ENCODE results near the gene GPR37L1.

Gene GPR37L1

DNA sequence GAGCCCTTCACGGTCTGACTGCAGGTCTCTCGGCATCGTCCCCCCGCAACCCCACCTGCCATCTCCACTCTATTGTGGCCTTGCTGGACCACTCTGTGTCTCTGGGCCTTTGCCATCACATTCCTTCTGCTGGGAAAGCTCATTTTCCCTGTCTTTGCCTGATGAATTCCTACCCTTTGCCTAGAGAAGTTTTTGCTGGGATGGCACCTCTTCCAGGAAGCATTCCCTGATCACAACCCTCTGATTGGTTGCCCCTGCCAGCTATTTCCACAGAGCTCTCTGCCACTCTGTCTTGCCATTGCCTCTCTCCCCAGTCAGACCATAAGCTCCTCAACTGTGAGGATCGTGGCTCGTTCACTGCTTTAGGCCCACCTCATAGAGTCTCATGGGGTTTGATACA, 28.9 kb upstream of the GPR37L1 start:
- TF ChIP-seq, protein P1, sequence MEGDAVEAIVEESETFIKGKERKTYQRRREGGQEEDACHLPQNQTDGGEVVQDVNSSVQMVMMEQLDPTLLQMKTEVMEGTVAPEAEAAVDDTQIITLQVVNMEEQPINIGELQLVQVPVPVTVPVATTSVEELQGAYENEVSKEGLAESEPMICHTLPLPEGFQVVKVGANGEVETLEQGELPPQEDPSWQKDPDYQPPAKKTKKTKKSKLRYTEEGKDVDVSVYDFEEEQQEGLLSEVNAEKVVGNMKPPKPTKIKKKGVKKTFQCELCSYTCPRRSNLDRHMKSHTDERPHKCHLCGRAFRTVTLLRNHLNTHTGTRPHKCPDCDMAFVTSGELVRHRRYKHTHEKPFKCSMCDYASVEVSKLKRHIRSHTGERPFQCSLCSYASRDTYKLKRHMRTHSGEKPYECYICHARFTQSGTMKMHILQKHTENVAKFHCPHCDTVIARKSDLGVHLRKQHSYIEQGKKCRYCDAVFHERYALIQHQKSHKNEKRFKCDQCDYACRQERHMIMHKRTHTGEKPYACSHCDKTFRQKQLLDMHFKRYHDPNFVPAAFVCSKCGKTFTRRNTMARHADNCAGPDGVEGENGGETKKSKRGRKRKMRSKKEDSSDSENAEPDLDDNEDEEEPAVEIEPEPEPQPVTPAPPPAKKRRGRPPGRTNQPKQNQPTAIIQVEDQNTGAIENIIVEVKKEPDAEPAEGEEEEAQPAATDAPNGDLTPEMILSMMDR (conservative IDR thresholded peaks at IDR 0.05; ENCODE audit: low read length), result no peak
- no peak for TF ChIP-seq EZH2phosphoT487 (IDR thresholded peaks at IDR 0.05; ENCODE audit: borderline replicate concordance)
- H3K9ac ChIP-seq (ENCODE audit: low read depth, low read length, poor library complexity, severe bottlenecking), result no peak overlapping the region
- no peaks in the 10 kb centered on the region for H4K20me1 ChIP-seq (ENCODE audit: insufficient read depth, low read length, poor library complexity, severe bottlenecking)
- no peaks in the 10 kb centered on the region for H3K79me2 ChIP-seq (ENCODE audit: insufficient read depth, low read length)
- no peaks in the 10 kb centered on the region for H3K36me3 ChIP-seq (ENCODE audit: insufficient read depth, low read length)
- no peak overlapping the region for H2AFZ ChIP-seq (ENCODE audit: low read length)
- H3K4me2 ChIP-seq (ENCODE audit: low read depth, low read length, poor library complexity, severe bottlenecking), result no peak overlapping the region
- no peaks in the 10 kb centered on the region for H3F3A ChIP-seq (ENCODE audit: low read depth)
- H3K9me2 ChIP-seq (replicated peaks; ENCODE audit: low read depth, low read length), result no peaks in the 10 kb centered on the region
- H3K4me1 ChIP-seq (ENCODE audit: insufficient read depth, low read length, poor library complexity, severe bottlenecking), result no peaks in the 10 kb centered on the region
- no peak overlapping the region for H3K4me3 ChIP-seq (ENCODE audit: low read length, poor library complexity, severe bottlenecking)
- H3K27me3 ChIP-seq (ENCODE audit: insufficient read depth, low read length, poor library complexity, severe bottlenecking), result no peaks in the 10 kb centered on the region
- H3K9me3 ChIP-seq (ENCODE audit: insufficient read depth, low read depth, low read length), result no peaks in the 10 kb centered on the region

DNA sequence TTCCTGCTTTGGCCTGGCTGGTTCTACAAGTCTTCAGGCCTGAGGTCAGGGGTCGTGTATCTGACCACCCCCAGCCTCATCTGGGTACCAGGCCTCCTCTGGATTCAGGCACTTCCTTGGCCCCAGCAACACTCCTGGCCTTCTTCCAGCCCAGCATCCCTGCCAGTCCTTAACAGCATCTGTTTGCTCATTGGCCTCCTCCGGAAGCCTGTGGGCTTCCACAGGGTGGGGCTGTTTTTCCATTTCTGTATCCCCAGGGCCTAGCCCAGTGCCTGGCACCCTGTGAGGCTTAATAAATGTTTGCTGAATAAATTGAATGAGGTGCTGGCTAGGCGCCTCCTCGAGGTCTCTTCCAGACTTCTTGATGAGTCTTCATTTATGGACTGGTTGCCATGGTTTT, 21.5 kb upstream of the GPR37L1 start:
- Histone ChIP-seq H3K4me3 (ENCODE audit: low read length, poor library complexity, severe bottlenecking) (no peak overlapping the region), H3K9ac (ENCODE audit: low read depth, low read length, poor library complexity, severe bottlenecking) (no peak overlapping the region), H3K9me3 (ENCODE audit: insufficient read depth, low read depth, low read length) (no peaks in the 10 kb centered on the region), H3F3A (ENCODE audit: low read depth) (no peaks in the 10 kb centered on the region), H4K20me1 (ENCODE audit: insufficient read depth, low read length, poor library complexity, severe bottlenecking) (no peaks in the 10 kb centered on the region), H3K9me2 (replicated peaks; ENCODE audit: low read depth, low read length) (no peaks in the 10 kb centered on the region), H3K4me2 (ENCODE audit: low read depth, low read length, poor library complexity, severe bottlenecking) (no peak overlapping the region), H3K36me3 (ENCODE audit: insufficient read depth, low read length) (no peaks in the 10 kb centered on the region), H3K79me2 (ENCODE audit: insufficient read depth, low read length) (no peaks in the 10 kb centered on the region), H2AFZ (ENCODE audit: low read length) (no peak overlapping the region), H3K27me3 (ENCODE audit: insufficient read depth, low read length, poor library complexity, severe bottlenecking) (no peaks in the 10 kb centered on the region), H3K4me1 (ENCODE audit: insufficient read depth, low read length, poor library complexity, severe bottlenecking) (no peaks in the 10 kb centered on the region)
- TF ChIP-seq, protein P1 (conservative IDR thresholded peaks at IDR 0.05; ENCODE audit: low read length), result no peak
- TF ChIP-seq EZH2phosphoT487 (IDR thresholded peaks at IDR 0.05; ENCODE audit: borderline replicate concordance), result no peak

DNA sequence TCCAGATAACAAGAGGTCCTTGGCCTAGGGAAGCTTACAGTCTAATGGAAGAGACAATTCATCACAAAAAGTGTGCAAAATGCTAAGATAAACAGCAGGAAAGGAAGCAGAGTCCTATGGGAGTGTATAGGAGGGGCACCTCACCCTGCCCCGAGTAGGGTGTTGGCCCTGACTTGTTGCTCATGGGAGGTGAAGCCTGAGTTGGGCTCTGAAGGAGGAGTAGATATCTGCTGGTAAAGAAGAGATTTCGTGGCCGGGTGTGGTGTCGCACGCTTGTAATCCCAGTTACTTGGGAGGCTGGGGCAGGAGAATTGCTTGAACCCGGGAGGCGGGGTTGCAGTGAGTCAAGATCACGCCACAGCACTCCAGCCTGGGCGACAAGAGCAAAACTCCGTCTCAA, 18.6 kb upstream of the GPR37L1 start:
- Histone ChIP-seq H4K20me1 (ENCODE audit: insufficient read depth, low read length, poor library complexity, severe bottlenecking) (no peaks in the 10 kb centered on the region), H3K9me2 (replicated peaks; ENCODE audit: low read depth, low read length) (no peaks in the 10 kb centered on the region), H3K27me3 (ENCODE audit: insufficient read depth, low read length, poor library complexity, severe bottlenecking) (no peaks in the 10 kb centered on the region), H2AFZ (ENCODE audit: low read length) (no peak overlapping the region), H3K36me3 (ENCODE audit: insufficient read depth, low read length) (no peaks in the 10 kb centered on the region), H3K9me3 (ENCODE audit: insufficient read depth, low read depth, low read length) (no peaks in the 10 kb centered on the region), H3K9ac (ENCODE audit: low read depth, low read length, poor library complexity, severe bottlenecking) (no peak overlapping the region), H3K79me2 (ENCODE audit: insufficient read depth, low read length) (no peaks in the 10 kb centered on the region), H3K4me2 (ENCODE audit: low read depth, low read length, poor library complexity, severe bottlenecking) (no peak overlapping the region), H3K4me3 (ENCODE audit: low read length, poor library complexity, severe bottlenecking) (no peak overlapping the region), H3K4me1 (ENCODE audit: insufficient read depth, low read length, poor library complexity, severe bottlenecking) (no peaks in the 10 kb centered on the region), H3F3A (ENCODE audit: low read depth) (no peaks in the 10 kb centered on the region)
- TF ChIP-seq EZH2phosphoT487 (IDR thresholded peaks at IDR 0.05; ENCODE audit: borderline replicate concordance), result no peak
- TF ChIP-seq, protein P1 (conservative IDR thresholded peaks at IDR 0.05; ENCODE audit: low read length), result no peak
